ENCODE data around the gene OOEP. TPM values are rescaled to one million over a fixed set of nuclear protein-coding genes. Genes with fewer than 3 reads are reported as not detected.

Gene OOEP
- polyA plus RNA-seq, 1 of the 3 experiments (the other 2 are of a cell fraction): not detected

DNA sequence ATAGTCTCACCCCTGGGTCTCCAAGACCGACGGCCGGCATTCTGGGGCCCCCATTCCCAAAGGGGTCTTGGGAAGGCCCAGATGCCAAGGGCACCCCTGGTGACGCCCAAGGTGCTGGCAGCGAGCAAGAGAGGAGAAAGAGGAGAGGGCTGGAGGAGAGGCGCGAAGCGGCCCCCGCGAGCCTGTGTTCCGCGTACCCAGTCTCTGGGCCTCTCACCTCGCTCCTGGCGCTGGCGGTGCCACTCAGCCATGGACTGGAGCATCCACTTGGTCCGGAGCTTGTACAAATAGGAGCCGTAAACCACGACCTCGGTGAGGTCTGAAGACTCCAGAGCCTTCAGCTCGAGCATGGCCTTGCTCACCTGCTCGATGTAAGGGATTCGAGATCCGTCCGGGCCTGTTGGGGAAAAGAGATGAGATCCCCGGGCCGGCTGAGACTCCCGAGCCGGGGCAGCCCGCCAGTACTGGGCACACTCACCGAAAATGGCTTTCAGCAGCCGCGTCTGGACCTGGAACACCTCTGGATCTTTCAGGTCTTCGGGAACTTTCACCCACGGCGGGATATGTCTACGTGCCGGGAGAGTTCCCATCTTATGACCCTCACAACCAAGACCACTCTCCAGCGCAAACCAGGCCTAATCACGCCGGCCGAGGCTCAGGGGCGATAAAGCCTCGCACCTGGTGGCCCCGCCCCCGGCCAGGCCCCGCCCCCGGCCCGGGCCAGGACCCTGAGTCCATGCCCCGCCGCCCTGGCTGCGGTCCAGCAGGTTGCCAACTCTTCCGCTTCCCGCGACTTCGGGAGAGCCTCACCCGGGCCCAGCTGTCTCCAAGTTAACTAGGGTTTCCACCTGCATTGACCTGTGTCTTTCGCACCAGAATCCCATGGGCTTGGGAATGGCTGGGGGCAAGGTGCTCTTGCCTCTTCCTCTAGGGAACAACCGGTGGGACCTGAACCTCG lies 15.8 kb downstream of the OOEP start, which contains the start of gene DPPA5:
DPPA5 (minus strand) TSS at position 641 of the 958 bp plus-strand sequence; CDS start at position 590, 51 bp downstream.
- Histone ChIP-seq H3K9ac (no peak within 1 kb of the TSS), H3K9me2 (no peaks in the 10 kb centered on the region), H3K36me3 (replicated peaks in 1 of 2; ENCODE audit: control insufficient read depth in 1 of 2, insufficient read depth in 2 of 2, low read length in 1 of 2) (no peaks in the 10 kb centered on the region), H3K9me3 (no peaks in the 10 kb centered on the region), H3K4me3 (ENCODE audit: low read depth in 2 of 2, low read length in 1 of 2) (no peak within 1 kb of the TSS), H3K27ac (ENCODE audit: low read depth in 2 of 2, low read length in 1 of 2) (no peak within 1 kb of the TSS), H3K27me3 (ENCODE audit: insufficient read depth) (peaks cover 7% of the 10 kb centered on the region; the same call in 1 of the 2 replicates), H2AFZ (ENCODE audit: low read depth) (no peak within 1 kb of the TSS), H4K20me1 (ENCODE audit: insufficient read depth) (no peaks in the 10 kb centered on the region), H3F3A (replicated peaks; ENCODE audit: insufficient read depth) (no peaks in the 10 kb centered on the region), H3K4me2 (no peak within 1 kb of the TSS), H3K79me2 (ENCODE audit: insufficient read depth) (no peaks in the 10 kb centered on the region), H3K4me1 (ENCODE audit: control insufficient read depth in 1 of 2, insufficient read depth in 2 of 2, low read depth in 1 of 2, low read length in 1 of 2) (no peaks in the 10 kb centered on the region)
- 82% methylated on average over 42 of the region's 59 CpGs for WGBS (ENCODE audit: low lambda C conversion rate)
- CTCF ChIA-PET: interaction anchor here (1.0 kb wide), 1 partner anchor 27 kb away, joined by 5 read pairs; no protein-coding TSS in a partner anchor
- no peak for DNase-seq
- TF ChIP-seq FOSL2 (IDR thresholded peaks at IDR 0.05; ENCODE audit: borderline replicate concordance, low read depth) (no peak), GABPA (IDR thresholded peaks at IDR 0.05; ENCODE audit: low read depth) (no peak), RFX5 (IDR thresholded peaks at IDR 0.05; ENCODE audit: low read length) (no peak), FOXJ3 (CRISPR knock-in tag; IDR thresholded peaks at IDR 0.05) (no peak), ELF1 (IDR thresholded peaks at IDR 0.05) (no peak), GATA2 (CRISPR knock-in tag; IDR thresholded peaks at IDR 0.05) (no peak)
- TF ChIP-seq, protein P1, sequence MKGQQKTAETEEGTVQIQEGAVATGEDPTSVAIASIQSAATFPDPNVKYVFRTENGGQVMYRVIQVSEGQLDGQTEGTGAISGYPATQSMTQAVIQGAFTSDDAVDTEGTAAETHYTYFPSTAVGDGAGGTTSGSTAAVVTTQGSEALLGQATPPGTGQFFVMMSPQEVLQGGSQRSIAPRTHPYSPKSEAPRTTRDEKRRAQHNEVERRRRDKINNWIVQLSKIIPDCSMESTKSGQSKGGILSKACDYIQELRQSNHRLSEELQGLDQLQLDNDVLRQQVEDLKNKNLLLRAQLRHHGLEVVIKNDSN (IDR thresholded peaks at IDR 0.05; ENCODE audit: borderline replicate concordance, low read depth): no peak
- POLR2A ChIA-PET: no interaction called here

DNA sequence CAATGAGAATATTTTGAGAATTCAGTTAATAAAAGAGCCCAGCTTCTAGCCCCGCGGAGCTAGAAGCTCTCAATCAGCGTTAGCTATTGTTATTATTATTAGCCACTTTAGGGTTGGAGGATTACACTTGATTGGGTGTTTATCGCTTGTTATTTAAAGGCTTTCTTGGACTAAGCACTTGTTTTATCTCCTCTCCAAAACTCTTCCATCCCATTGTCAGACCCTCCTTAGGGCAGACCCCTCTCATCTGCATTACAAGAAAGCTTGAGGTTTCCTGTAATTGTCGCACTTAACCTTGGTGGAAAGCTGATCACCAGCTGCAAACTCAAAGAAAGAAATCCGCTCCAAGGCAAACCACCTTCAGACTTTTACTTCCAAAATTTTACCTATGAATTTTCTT lies 20.4 kb downstream of the OOEP start:
- WGBS (ENCODE audit: low lambda C conversion rate): 92% methylated on average over 6 of the region's 6 CpGs
- DNase-seq: no peak
- H4K20me1 ChIP-seq (ENCODE audit: insufficient read depth): no peaks in the 10 kb centered on the region
- TF ChIP-seq SMC3 (IDR thresholded peaks at IDR 0.05; ENCODE audit: low read depth, low read length) (no peak), RAD21 (IDR thresholded peaks at IDR 0.05; ENCODE audit: low read length) (no peak), TAF1 (IDR thresholded peaks at IDR 0.05; ENCODE audit: borderline replicate concordance, low read depth, low read length) (no peak), EP300 (IDR thresholded peaks at IDR 0.05; ENCODE audit: borderline replicate concordance in 1 of 2, low read depth in 1 of 2, low read length in 1 of 2) (no peak), ELF1 (IDR thresholded peaks at IDR 0.05) (no peak), NFIC (IDR thresholded peaks at IDR 0.05; ENCODE audit: borderline replicate concordance) (no peak), GATA2 (CRISPR knock-in tag; IDR thresholded peaks at IDR 0.05) (no peak), MXI1 (IDR thresholded peaks at IDR 0.05; ENCODE audit: low read depth, low read length) (no peak), TEAD4 (IDR thresholded peaks at IDR 0.05; ENCODE audit: borderline replicate concordance, insufficient read depth) (no peak), FOXJ3 (CRISPR knock-in tag; IDR thresholded peaks at IDR 0.05) (no peak), NRF1 (IDR thresholded peaks at IDR 0.05; ENCODE audit: low read depth, low read length) (no peak), JUND (IDR thresholded peaks at IDR 0.05) (no peak), RXRA (IDR thresholded peaks at IDR 0.05; ENCODE audit: borderline replicate concordance, low read depth) (no peak), GABPA (IDR thresholded peaks at IDR 0.05; ENCODE audit: low read depth) (no peak)
- TF ChIP-seq, protein P2, sequence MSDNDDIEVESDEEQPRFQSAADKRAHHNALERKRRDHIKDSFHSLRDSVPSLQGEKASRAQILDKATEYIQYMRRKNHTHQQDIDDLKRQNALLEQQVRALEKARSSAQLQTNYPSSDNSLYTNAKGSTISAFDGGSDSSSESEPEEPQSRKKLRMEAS (IDR thresholded peaks at IDR 0.05; ENCODE audit: low read depth): no peak
- TF ChIP-seq, protein P3, sequence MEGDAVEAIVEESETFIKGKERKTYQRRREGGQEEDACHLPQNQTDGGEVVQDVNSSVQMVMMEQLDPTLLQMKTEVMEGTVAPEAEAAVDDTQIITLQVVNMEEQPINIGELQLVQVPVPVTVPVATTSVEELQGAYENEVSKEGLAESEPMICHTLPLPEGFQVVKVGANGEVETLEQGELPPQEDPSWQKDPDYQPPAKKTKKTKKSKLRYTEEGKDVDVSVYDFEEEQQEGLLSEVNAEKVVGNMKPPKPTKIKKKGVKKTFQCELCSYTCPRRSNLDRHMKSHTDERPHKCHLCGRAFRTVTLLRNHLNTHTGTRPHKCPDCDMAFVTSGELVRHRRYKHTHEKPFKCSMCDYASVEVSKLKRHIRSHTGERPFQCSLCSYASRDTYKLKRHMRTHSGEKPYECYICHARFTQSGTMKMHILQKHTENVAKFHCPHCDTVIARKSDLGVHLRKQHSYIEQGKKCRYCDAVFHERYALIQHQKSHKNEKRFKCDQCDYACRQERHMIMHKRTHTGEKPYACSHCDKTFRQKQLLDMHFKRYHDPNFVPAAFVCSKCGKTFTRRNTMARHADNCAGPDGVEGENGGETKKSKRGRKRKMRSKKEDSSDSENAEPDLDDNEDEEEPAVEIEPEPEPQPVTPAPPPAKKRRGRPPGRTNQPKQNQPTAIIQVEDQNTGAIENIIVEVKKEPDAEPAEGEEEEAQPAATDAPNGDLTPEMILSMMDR (IDR thresholded peaks at IDR 0.05): no peak
- TF ChIP-seq, protein P4, sequence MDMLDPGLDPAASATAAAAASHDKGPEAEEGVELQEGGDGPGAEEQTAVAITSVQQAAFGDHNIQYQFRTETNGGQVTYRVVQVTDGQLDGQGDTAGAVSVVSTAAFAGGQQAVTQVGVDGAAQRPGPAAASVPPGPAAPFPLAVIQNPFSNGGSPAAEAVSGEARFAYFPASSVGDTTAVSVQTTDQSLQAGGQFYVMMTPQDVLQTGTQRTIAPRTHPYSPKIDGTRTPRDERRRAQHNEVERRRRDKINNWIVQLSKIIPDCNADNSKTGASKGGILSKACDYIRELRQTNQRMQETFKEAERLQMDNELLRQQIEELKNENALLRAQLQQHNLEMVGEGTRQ (IDR thresholded peaks at IDR 0.05; ENCODE audit: borderline replicate concordance, low read depth, low read length): no peak

More for the DNA sequence above, 20.4 kb downstream of the OOEP start:
- ChIA-PET CTCF (interaction anchor here (0.6 to 1.4 kb wide), 3 partner anchors 23 to 1959 kb away, joined by 3 to 7 read pairs (median 3); no protein-coding TSS in a partner anchor), POLR2A (no interaction called here)
- Histone ChIP-seq H3K36me3 (replicated peaks in 1 of 2; ENCODE audit: control insufficient read depth in 1 of 2, insufficient read depth in 2 of 2, low read length in 1 of 2) (no peaks in the 10 kb centered on the region), H3K9me2 (no peaks in the 10 kb centered on the region), H3K4me2 (no peak overlapping the region), H3K27ac (ENCODE audit: low read depth in 2 of 2, low read length in 1 of 2) (no peak overlapping the region), H3K9me3 (no peaks in the 10 kb centered on the region), H3F3A (replicated peaks; ENCODE audit: insufficient read depth) (no peaks in the 10 kb centered on the region), H3K27me3 (ENCODE audit: insufficient read depth) (0 out of 2 replicates have a peak, but pooled peaks cover under 1% of the 10 kb centered on the region), H3K4me1 (ENCODE audit: control insufficient read depth in 1 of 2, insufficient read depth in 2 of 2, low read depth in 1 of 2, low read length in 1 of 2) (no peaks in the 10 kb centered on the region), H3K4me3 (ENCODE audit: low read depth in 2 of 2, low read length in 1 of 2) (no peak overlapping the region), H2AFZ (ENCODE audit: low read depth) (no peak overlapping the region), H3K9ac (no peak overlapping the region), H3K79me2 (ENCODE audit: insufficient read depth) (no peaks in the 10 kb centered on the region)

All from SK-N-SH (cell line).